ENCODE measurements around the gene TOP3A.

DNA sequence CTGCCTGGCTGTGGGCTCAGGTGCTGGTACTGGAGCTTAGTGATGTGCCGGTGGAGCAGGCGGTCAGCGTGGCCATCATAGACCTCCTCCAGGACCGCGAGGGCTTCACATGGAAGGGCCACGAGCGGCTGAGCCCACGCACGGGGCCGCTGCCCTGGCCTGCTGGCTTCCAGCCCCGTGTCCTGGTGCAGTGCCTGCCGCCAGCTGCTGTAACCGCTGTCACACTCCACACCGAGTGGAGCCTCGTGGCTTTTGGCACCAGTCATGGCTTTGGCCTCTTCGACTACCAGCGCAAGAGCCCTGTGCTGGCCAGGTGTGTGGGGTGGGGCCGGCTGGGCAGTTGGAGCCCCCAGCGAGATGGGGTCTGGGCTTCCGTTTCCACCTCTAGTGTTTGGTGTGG is 77.3 kb downstream of the TOP3A start:
- TF ChIP-seq EZH2 (IDR thresholded peaks at IDR 0.05; ENCODE audit: low read depth): no peak
- TF ChIP-seq, protein P1, sequence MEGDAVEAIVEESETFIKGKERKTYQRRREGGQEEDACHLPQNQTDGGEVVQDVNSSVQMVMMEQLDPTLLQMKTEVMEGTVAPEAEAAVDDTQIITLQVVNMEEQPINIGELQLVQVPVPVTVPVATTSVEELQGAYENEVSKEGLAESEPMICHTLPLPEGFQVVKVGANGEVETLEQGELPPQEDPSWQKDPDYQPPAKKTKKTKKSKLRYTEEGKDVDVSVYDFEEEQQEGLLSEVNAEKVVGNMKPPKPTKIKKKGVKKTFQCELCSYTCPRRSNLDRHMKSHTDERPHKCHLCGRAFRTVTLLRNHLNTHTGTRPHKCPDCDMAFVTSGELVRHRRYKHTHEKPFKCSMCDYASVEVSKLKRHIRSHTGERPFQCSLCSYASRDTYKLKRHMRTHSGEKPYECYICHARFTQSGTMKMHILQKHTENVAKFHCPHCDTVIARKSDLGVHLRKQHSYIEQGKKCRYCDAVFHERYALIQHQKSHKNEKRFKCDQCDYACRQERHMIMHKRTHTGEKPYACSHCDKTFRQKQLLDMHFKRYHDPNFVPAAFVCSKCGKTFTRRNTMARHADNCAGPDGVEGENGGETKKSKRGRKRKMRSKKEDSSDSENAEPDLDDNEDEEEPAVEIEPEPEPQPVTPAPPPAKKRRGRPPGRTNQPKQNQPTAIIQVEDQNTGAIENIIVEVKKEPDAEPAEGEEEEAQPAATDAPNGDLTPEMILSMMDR (conservative IDR thresholded peaks at IDR 0.05): no peak

All from PC-9 (cell line).